ENCODE measurements around the gene SLC17A7.

Gene SLC17A7

GRCh38 chr19:49469828-49470614 is 28.7 kb upstream of the SLC17A7 start:
- no peak for DNase-seq (ENCODE audit: low read depth)

GRCh38 chr19:49468746-49469447 is 27.6 kb upstream of the SLC17A7 start:
- no peak for TF ChIP-seq CTCF (conservative IDR thresholded peaks at IDR 0.05; ENCODE audit: control insufficient read depth, insufficient read depth, low read depth, low read length)
- DNase-seq (ENCODE audit: low read depth): peak; percentile 72
- no peak overlapping the region for H3K4me3 ChIP-seq (ENCODE audit: control insufficient read depth, low read depth, low read length)

More at GRCh38 chr19:49469828-49470614, 28.7 kb upstream of the SLC17A7 start:
- TF ChIP-seq CTCF (conservative IDR thresholded peaks at IDR 0.05; ENCODE audit: control insufficient read depth, insufficient read depth, low read depth, low read length): no peak
- no peak overlapping the region for H3K4me3 ChIP-seq (ENCODE audit: control insufficient read depth, low read depth, low read length)

- no peak for TF ChIP-seq CTCF (conservative IDR thresholded peaks at IDR 0.05; ENCODE audit: control insufficient read depth, insufficient read depth, low read depth, low read length)
- no peak for DNase-seq (ENCODE audit: low read depth)
- H3K4me3 ChIP-seq (ENCODE audit: control insufficient read depth, low read depth, low read length): no peak overlapping the region
Measured at GRCh38 chr19:49468199-49468598, 26.9 kb upstream of the SLC17A7 start.

- no peak overlapping the region for H3K4me3 ChIP-seq (ENCODE audit: control insufficient read depth, low read depth, low read length)
- TF ChIP-seq CTCF (conservative IDR thresholded peaks at IDR 0.05; ENCODE audit: control insufficient read depth, insufficient read depth, low read depth, low read length): no peak
- DNase-seq (ENCODE audit: low read depth): no peak
Measured at GRCh38 chr19:49465371-49465770, 24.0 kb upstream of the SLC17A7 start.

- no peak for TF ChIP-seq CTCF (conservative IDR thresholded peaks at IDR 0.05; ENCODE audit: control insufficient read depth, insufficient read depth, low read depth, low read length)
- no peak overlapping the region for H3K4me3 ChIP-seq (ENCODE audit: control insufficient read depth, low read depth, low read length)
- no peak for DNase-seq (ENCODE audit: low read depth)
Measured at GRCh38 chr19:49463960-49464740, 22.8 kb upstream of the SLC17A7 start.

GRCh38 chr19:49462492-49462891 is 21.2 kb upstream of the SLC17A7 start:
- TF ChIP-seq CTCF (conservative IDR thresholded peaks at IDR 0.05; ENCODE audit: control insufficient read depth, insufficient read depth, low read depth, low read length): no peak
- DNase-seq (ENCODE audit: low read depth): no peak
- no peak overlapping the region for H3K4me3 ChIP-seq (ENCODE audit: control insufficient read depth, low read depth, low read length)
